Effector memory CD4-positive, alpha-beta T cell (primary cell): Measurements from ENCODE around the gene PLAC9.
"Not testable (repeated sequence)": the region's sequence is repeated elsewhere in the genome, so short reads cannot be mapped to it uniquely, and the experiment has no call there.

Experiments
- DNase-seq, 3 donors: peaks; one replicate each; pipeline ENCODE4 v3.0.0-alpha.2; 2020
- H3K27ac ChIP-seq: 2 replicates; pipeline ENCODE4 v1.7.0; 2013; ENCODE audit warnings: mild to moderate bottlenecking, low read length, moderate library complexity; ENCODE audit not compliant: insufficient read depth, poor library complexity, severe bottlenecking
- H3K27me3 ChIP-seq: replicated peaks from 2 replicates; pipeline ENCODE4 v1.7.0; 2013; ENCODE audit warnings: mild to moderate bottlenecking, low read length; ENCODE audit not compliant: insufficient read depth, control insufficient read depth, poor library complexity, severe bottlenecking
- H3K36me3 ChIP-seq: 2 replicates; pipeline ENCODE4 v1.7.0; 2013; ENCODE audit warnings: mild to moderate bottlenecking, low read length, moderate library complexity; ENCODE audit not compliant: control insufficient read depth, insufficient read depth
- H3K4me1 ChIP-seq: 2 replicates; pipeline ENCODE4 v1.7.0; 2013; ENCODE audit warnings: low read length, mild to moderate bottlenecking; ENCODE audit not compliant: control insufficient read depth, insufficient read depth, poor library complexity, severe bottlenecking
- H3K4me3 ChIP-seq: 2 replicates; pipeline ENCODE4 v1.7.0; 2013; ENCODE audit warnings: low read length, low read depth, mild to moderate bottlenecking; ENCODE audit not compliant: insufficient read depth, poor library complexity, severe bottlenecking
- H3K9me3 ChIP-seq: 2 replicates; pipeline ENCODE4 v1.7.0; 2013; ENCODE audit warnings: mild to moderate bottlenecking, low read length, moderate library complexity; ENCODE audit not compliant: control insufficient read depth
- total RNA-seq, 3 donors: gene quantifications; one replicate each; lab custom pipeline; 2026; lab: John Stamatoyannopoulos, UW

The PLAC9 gene, protein sequence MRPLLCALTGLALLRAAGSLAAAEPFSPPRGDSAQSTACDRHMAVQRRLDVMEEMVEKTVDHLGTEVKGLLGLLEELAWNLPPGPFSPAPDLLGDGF
- 0 reads per million in 3 donors for total RNA-seq

GRCh38 chr10:80132299-80133139 lies at the start of gene PLAC9:
Gene PLAC9 (plus strand): TSS chr10:80132730. CDS start chr10:80132763, 33 bp downstream.
- Histone ChIP-seq H3K4me3 (no peak within 1 kb of the TSS), H3K27ac (no peak within 1 kb of the TSS), H3K4me1 (peaks cover 4% of the 10 kb centered on the region)

DNA sequence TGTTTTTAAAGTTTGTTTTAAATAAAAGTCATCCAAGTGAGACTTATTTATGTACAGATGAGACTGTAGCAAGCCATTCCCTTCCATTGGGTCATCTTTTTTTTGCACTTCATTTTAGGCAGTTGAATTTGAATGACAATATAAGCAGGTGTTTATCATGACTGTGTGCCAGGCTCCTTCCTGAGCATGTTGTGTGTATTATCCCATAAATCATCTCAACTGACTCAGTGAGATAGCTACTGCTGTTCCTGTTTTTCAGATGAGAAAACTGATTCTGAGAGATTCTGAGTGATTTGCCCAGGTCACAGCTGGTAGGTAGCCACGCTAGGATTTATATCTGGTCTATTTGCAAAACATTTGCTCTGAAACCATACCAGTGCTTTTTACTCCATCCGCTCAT lies 42.4 kb upstream of the PLAC9 start:
- Histone ChIP-seq H3K27ac (no peak overlapping the region), H3K9me3 (no peaks in the 10 kb centered on the region), H3K27me3 (no peaks in the 10 kb centered on the region), H3K4me3 (no peak overlapping the region), H3K36me3 (peaks cover 8% of the 10 kb centered on the region), H3K4me1 (no peaks in the 10 kb centered on the region)
- DNase-seq = no peak

More at GRCh38 chr10:80132299-80133139, at the start of gene PLAC9:
- peaks cover 20% of the 10 kb centered on the region for H3K27me3 ChIP-seq
- DNase-seq = no peak
- H3K36me3 ChIP-seq = no peaks in the 10 kb centered on the region
- H3K9me3 ChIP-seq = no peaks in the 10 kb centered on the region

GRCh38 chr10:80094231-80094630 lies 38.3 kb upstream of the PLAC9 start:
- Histone ChIP-seq H3K9me3 (no peaks in the 10 kb centered on the region), H3K4me3 (no peak overlapping the region), H3K4me1 (no peaks in the 10 kb centered on the region), H3K27me3 (no peaks in the 10 kb centered on the region), H3K36me3 (peaks cover 8% of the 10 kb centered on the region), H3K27ac (no peak overlapping the region)
- no peak for DNase-seq

- H3K36me3 ChIP-seq, H3K9me3 ChIP-seq, DNase-seq, H3K27me3 ChIP-seq, H3K4me3 ChIP-seq, H3K4me1 ChIP-seq, H3K27ac ChIP-seq: not testable (repeated sequence)
Measured at GRCh38 chr10:80098272-80098671, 34.3 kb upstream of the PLAC9 start.

- not testable (repeated sequence) for H3K27me3 ChIP-seq, H3K36me3 ChIP-seq, H3K27ac ChIP-seq, H3K4me1 ChIP-seq, H3K4me3 ChIP-seq, DNase-seq, H3K9me3 ChIP-seq
Measured at GRCh38 chr10:80099295-80099694, 33.2 kb upstream of the PLAC9 start.

DNA sequence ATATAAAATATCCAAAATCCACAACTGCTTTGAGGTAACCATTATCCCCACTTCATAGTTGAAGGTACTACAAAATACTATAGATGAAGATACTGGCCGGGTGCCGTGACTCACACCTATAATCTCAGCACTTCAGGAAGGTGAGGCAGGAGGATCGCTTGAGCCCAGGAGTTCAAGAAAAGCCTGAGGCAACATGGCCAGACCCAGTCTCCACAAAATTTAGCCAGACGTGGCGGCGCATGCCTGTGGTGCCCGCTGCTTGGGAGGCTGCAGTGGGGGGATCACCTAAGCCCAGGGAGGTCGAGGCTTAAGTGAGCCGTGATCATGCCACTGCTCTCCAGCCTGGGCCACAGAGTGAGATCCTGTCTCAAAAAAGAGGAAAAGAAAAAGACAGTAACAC lies 32.4 kb upstream of the PLAC9 start:
- Histone ChIP-seq H3K36me3 (no peaks in the 10 kb centered on the region), H3K27ac (no peak overlapping the region), H3K4me1 (peaks cover 8% of the 10 kb centered on the region), H3K27me3 (no peaks in the 10 kb centered on the region), H3K9me3 (no peaks in the 10 kb centered on the region), H3K4me3 (no peak overlapping the region)
- no peak for DNase-seq

DNA sequence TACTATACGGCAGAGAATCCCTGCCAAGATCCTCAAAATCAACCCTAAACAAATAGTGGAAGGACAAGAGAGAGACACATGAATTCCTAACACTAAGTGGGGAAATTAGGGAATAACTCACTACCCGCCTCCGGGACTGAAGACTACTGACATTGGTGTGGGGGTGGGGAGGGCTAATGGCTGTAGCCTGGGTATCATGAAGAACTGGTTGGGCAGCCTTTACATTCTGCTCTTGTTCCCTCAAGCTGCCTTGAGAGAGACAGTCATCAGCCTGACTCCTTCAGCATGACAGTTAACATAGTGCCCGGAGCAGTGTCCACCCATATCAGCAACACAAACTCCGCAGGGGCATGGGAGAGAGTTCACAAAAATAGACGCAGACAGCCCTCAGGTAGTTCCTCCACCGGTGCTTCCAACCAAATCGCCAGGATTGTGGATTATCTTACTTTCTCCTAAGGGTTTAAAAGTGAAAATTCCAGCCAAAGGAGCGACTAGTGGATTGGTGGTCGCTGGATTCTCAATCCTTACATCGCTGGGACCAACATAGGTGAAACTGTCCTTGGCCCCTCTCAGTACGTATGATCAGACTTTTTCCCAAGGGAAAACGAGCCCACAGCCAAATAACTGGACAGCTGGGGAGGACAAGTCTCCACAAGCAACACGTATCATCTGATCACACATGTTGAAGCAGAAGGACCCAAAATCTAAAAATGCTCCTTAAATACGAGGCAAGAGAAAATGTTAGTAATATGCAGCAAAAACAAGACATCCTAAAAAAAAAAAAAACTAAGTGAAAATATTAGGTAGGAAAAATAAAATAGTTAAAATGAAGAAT lies 31.5 kb upstream of the PLAC9 start:
- DNase-seq = no peak
- Histone ChIP-seq H3K9me3 (no peaks in the 10 kb centered on the region), H3K4me3 (no peak overlapping the region), H3K27ac (no peak overlapping the region), H3K4me1 (peaks cover 8% of the 10 kb centered on the region), H3K36me3 (no peaks in the 10 kb centered on the region), H3K27me3 (no peaks in the 10 kb centered on the region)

- no peak overlapping the region for H3K4me3 ChIP-seq
- no peaks in the 10 kb centered on the region for H3K36me3 ChIP-seq
- no peak overlapping the region for H3K27ac ChIP-seq
- peak in 1 of 3 donors; percentile 2 for DNase-seq
- no peaks in the 10 kb centered on the region for H3K9me3 ChIP-seq
- H3K27me3 ChIP-seq = no peaks in the 10 kb centered on the region
- H3K4me1 ChIP-seq = peaks cover 8% of the 10 kb centered on the region
Measured at GRCh38 chr10:80104066-80104926, 28.2 kb upstream of the PLAC9 start.

DNA sequence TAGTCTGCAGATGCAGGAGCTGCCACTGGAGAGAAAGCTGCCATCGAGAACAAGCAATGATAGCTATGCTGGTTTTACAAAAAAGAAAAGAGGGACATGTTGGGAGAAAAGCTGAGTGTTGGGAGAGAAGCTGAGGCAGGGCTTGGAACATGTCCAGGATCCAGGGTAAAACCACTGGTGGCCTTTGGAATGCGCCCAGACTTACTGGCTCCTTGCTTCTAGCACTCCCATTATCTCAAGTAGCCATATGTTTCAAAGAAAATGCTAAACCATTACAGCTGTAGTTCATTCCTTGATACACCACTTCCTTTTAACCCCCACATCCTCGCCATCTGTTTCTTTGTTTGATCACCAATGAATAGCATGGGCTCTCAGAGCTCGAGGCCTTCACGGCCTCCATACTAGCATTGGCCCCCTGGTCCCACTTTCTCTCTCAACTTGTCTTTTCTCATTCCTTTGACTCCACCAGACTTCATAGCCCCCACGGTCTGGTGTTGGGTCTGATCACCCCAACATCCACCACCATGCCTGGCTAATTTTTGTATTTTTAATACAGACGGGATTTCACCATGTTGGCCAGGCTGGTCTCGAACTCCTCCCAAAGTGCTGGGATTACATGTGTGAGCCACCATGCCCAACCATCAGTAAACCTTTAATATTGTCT lies 23.8 kb upstream of the PLAC9 start:
- Histone ChIP-seq H3K9me3 (no peaks in the 10 kb centered on the region), H3K4me1 (peaks cover 8% of the 10 kb centered on the region), H3K4me3 (no peak overlapping the region), H3K36me3 (no peaks in the 10 kb centered on the region), H3K27ac (no peak overlapping the region), H3K27me3 (no peaks in the 10 kb centered on the region)
- no peak for DNase-seq
